ENCODE data around the gene TFAP2E. TPM values are rescaled to one million over a fixed set of nuclear protein-coding genes. Genes with fewer than 3 reads are reported as not detected.

Gene TFAP2E
- total and polyA plus RNA-seq, 11 donors = 0.12 to 0.57 (median 0.29) TPM; not detected in 3

GRCh38 chr1:35619237-35620121 lies 46.4 kb downstream of the TFAP2E start:
- no peak overlapping the region for H3K4me3 ChIP-seq

GRCh38 chr1:35622510-35623178 lies 49.5 kb downstream of the TFAP2E start:
- H3K27me3 ChIP-seq = no peaks in the 10 kb centered on the region
- H3K4me1 ChIP-seq = no peaks in the 10 kb centered on the region
- DNase-seq = no peak
- intact Hi-C loops (cut with DNase I) = no loop called here
- H3K27ac ChIP-seq = no peak overlapping the region
- H3K36me3 ChIP-seq = peaks cover 0 to 90% (median 35%) of the 10 kb centered on the region in 9 donors
- TF ChIP-seq POLR2A (IDR thresholded peaks at IDR 0.05) (no peak), CTCF (IDR thresholded peaks at IDR 0.05) (no peak)
- no peaks in the 10 kb centered on the region for H3K9me3 ChIP-seq
- ATAC-seq = no peak
- H3K4me3 ChIP-seq = no peak overlapping the region
- WGBS, 4 donors = 80 to 92% (median 89%) methylated on average over 4 of the region's 4 CpGs

More at GRCh38 chr1:35619237-35620121, 46.4 kb downstream of the TFAP2E start:
- DNase-seq (no peak), ATAC-seq (no peak)
- Histone ChIP-seq H3K36me3 (peaks cover 0 to 91% (median 42%) of the 10 kb centered on the region in 9 donors), H3K27me3 (no peaks in the 10 kb centered on the region), H3K27ac (no peak overlapping the region), H3K4me1 (peaks cover 0 to 6% (median 0%) of the 10 kb centered on the region in 12 donors), H3K9me3 (no peaks in the 10 kb centered on the region)
- intact Hi-C loops (cut with DNase I) = no loop called here
- no peak for TF ChIP-seq POLR2A (IDR thresholded peaks at IDR 0.05)
- no peak for TF ChIP-seq CTCF (IDR thresholded peaks at IDR 0.05)
- WGBS, 4 donors = 75 to 79% (median 78%) methylated on average over 6 of the region's 6 CpGs

- H3K36me3 ChIP-seq = peaks cover 0 to 87% (median 35%) of the 10 kb centered on the region in 9 donors
- H3K4me1 ChIP-seq = peaks cover 0 to 2% (median 0%) of the 10 kb centered on the region in 12 donors
- no peaks in the 10 kb centered on the region for H3K27me3 ChIP-seq
- no peak for DNase-seq
- intact Hi-C loops (cut with DNase I) = no loop called here
- H3K27ac ChIP-seq = no peak overlapping the region
- no peak overlapping the region for H3K4me3 ChIP-seq
- H3K9me3 ChIP-seq = no peaks in the 10 kb centered on the region
- no peak for ATAC-seq
- no peak for TF ChIP-seq CTCF (IDR thresholded peaks at IDR 0.05)
- no peak for TF ChIP-seq POLR2A (IDR thresholded peaks at IDR 0.05)
Observed at GRCh38 chr1:35623832-35624231, 50.7 kb downstream of the TFAP2E start.

GRCh38 chr1:35629051-35629450 lies 55.9 kb downstream of the TFAP2E start:
- ATAC-seq (no peak), DNase-seq (no peak)
- H3K27ac ChIP-seq = no peak overlapping the region
- H3K4me1 ChIP-seq = peaks cover 0 to 8% (median 5%) of the 10 kb centered on the region in 12 donors
- no peaks in the 10 kb centered on the region for H3K27me3 ChIP-seq
- H3K36me3 ChIP-seq = peaks cover 0 to 95% (median 75%) of the 10 kb centered on the region in 9 donors
- no peak for TF ChIP-seq CTCF (IDR thresholded peaks at IDR 0.05)
- TF ChIP-seq POLR2A (IDR thresholded peaks at IDR 0.05) = no peak
- no peaks in the 10 kb centered on the region for H3K9me3 ChIP-seq
- intact Hi-C loops (cut with DNase I) = no loop called here
- no peak overlapping the region for H3K4me3 ChIP-seq
- WGBS, 4 donors = 26 to 60% (median 59%) methylated on average over 2 of the region's 2 CpGs
